ENCODE measurements around the gene SLC13A3.

SLC13A3 gene

DNA sequence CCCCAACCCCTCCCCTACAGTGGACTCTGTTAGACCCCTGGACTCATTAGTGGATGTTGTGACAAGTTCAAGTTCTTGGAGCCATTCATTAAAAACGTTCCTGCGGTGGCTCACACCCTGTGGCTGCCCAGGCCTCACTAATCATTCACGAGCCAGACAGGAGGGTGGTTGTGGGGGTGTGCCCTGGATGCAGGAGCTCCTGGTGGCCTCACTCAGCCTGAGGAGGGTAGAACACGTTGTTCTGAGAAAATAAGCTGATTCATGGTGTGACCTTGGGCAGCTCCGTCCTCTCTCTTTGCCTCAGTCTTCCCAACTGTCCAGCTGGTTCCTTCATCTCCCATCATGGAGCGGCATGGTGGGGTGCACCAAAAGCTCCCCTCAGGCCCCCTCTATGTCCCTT, 16.7 kb downstream of the SLC13A3 start:
- no peak for DNase-seq

DNA sequence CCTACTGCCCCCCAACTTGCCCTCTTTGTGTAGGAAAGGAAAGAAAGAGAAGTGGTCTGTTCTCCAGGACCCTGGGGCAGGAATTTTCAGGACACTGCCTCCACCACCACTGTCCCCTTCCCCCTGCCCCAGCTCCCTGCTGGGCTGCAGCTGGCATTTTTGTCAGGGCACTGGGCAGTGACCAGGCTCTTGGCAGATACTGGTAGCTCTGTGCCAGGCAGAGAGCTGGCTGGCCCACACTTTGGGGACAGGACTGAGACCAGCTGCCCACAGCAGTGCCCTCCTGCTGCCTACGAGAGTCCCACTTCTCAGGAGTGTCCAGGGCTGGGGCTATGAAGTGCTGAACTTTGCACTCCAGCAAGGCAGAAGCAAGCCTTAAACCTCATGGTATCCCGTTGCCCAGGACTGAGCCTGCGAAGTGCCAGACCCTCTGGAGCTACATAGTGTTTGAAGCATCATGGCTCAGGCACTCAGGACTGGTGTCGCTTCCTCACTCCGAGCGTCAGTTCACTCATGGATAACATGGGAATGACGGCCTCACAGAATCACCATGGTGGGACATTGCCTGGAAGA, 19.3 kb downstream of the SLC13A3 start:
- DNase-seq, result no peak

DNA sequence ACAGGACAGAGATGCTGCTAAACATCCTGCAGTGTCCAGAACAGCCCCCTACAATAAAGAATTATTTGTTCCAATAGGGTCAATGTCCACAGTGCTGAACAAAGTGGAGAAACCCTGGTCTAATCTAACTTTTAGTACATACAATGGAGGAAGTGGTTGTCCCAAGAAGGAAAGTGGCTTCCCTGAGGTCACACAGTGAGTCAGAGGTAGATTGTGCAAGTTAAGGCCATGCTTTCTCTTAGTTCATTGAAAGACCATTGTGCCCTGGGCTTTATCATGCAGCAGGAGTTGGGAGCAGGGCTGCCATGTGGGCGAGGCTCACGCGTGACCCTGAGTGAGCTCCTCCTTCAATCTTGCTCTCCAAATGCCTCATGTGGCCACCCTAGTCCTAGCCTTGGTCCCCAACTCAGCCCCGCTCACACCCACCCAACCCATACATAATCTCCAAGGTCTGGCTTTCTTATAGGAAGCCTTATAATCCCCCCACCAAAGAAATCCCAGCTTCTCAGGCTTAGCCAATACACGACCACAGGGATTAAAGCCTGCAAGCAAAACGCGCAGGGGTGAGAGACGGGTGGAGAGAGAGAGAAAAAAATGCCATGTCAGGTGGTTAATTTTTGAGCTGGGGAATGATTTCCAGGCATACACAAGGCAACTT, 19.9 kb downstream of the SLC13A3 start:
- DNase-seq, result no peak

DNA sequence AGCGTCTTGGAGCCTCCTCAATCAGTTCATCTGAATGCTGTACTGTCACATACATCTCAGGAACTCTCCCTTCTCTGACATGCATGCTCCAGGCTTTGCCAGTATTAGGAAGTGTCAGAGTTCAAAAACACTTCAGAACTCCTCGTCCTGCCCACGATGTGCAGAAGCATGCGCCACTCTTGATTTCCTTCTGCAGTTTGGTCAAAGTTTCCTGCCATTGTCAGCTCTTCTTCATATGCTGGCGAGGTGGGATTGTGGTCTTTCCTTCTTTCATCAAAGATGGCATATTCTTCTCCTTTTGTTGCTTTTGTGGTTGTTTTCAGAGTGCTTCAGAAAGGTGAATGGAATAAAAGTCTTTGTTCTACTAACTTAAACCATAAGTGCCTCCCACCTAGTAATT, 21.0 kb downstream of the SLC13A3 start:
- no peak for DNase-seq

DNA sequence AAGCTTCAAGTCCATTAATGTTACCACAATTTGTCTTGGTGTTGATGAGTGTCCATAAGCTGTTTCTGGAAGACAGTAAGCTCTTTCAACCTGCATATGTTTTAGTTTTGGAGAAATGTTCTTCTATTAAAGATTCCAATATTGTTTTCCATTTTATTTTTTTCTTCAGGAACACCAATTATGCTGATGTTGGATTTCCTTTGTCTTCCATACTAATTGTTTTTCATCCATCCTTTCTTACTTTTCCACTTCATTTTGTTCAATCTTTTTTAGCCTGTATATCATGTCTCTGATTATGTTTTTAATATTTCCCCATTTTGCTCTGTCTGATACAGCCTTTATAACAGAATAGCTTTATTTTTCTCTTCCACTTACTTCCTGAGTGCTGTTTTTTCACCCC, 21.9 kb downstream of the SLC13A3 start:
- no peak for DNase-seq

DNA sequence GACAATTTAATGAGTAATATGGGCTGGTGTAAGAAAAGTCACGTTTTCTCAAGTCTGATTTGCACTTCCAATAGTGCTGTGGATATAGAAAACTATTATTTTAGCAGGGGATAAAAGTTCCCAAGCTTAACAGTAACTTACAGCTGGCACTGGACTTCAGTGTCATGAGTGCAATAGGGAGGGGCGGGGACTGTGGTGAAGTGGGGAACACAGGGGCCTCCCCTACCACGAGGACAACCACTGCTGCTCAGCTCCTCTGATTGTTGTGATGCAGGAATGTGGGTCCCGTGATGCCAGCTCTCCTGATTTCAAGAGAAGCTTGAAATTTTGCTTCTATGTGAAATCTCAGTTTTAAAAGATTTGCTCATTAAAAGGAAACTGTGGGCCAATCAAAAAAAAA, 24.0 kb downstream of the SLC13A3 start:
- DNase-seq, result no peak

DNA sequence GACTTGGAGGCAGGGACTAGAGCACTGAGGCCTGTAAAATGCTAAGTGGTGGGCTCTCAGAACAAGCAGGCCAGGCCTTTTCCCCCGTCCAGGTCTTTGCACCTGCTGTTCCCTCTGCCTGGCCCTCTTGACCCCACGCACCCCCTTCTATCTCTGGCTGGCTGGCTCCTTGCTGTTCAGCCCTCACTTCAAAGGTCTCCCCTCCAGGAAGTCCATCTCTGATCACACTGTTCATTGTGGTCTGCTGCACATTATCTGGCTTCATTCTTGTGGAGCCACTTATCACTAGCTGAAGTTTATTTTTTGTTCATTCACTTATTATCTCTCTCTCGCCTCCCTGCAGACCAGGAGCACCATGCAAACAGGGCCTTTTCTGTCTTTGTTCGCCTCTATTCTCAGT, 24.5 kb downstream of the SLC13A3 start:
- DNase-seq, result no peak

DNA sequence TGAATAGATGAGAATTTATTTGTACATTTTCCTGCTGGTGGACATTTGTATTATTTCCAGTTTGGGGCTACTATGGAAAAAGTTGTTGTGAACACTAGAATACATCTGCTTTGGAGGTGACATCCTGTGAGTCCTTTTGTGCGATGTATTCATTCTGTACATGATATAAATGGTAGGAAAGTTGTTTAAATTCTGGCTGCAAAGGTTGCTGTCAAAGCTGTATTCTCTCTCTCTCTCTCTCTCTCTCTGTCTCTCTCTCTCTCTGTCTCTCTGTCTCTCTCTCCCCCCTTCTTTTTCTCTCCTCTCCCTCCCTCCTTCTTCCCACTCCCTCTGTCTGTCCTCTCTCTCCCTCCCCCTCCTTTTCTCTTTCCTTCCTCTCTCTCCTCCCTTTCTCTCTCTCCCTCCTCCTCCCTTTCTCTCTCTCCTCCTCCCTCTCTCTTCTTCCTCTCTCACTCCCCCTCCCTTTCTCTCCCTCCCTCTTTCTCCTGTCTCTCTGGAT, 25.3 kb downstream of the SLC13A3 start:
- no peak for DNase-seq

DNA sequence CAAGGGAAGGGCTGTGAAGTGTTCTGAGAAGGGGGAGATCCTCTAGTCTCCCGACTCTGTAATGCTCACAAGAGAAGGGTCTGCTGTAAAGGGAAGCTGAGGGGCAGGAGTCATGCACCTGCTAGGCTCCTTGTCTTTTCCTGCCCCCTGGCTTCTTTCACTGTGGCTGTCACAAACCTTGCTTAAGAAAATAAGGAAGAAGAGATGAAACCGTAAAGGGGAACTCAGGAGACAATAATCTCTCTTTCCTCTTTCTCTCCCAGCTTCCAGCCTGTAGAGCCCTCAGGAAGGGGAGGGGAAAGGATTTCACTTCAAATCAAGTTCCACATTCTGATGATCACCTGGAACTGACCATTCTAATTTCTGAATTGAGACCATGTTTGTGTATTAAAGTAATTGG, 26.3 kb downstream of the SLC13A3 start:
- DNase-seq, result no peak

DNA sequence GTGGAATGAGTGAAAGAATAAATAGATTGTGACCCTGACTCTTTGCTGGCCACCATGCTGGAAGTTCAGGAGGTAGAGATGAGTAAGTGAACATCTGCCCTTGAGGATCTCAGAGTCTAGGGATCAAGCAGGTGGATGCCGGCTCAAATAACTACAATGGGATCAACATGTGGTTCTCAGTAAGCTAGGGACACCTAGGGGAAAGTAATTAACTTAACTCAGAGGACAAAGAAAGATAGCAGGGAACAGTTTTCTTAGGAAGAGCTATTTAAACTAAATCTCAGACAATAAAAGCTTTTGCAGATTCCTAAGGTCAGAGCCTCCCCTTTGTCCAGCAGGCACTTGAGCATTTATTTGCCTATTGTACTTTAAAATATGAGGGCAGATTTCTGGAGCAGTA, 29.1 kb downstream of the SLC13A3 start:
- DNase-seq, result no peak

DNA sequence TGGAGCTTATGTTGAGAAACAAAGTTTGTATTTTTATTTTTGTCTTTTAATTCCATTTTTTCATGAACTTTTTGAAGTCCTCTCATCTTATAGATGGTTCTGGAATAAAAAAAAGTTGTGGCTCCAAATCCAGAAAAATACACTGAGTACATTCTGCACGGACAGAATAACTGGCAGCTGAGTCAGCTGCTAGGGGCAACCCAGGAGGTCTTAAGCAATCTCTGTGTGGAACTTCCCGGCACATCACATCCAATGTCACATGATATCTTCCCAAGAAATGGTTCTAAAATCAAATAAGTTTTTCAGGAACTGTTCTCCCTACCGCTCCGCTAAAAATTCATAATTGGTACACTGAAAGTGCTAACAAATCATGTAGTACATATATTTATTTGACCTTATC, 29.8 kb downstream of the SLC13A3 start:
- no peak for DNase-seq

DNA sequence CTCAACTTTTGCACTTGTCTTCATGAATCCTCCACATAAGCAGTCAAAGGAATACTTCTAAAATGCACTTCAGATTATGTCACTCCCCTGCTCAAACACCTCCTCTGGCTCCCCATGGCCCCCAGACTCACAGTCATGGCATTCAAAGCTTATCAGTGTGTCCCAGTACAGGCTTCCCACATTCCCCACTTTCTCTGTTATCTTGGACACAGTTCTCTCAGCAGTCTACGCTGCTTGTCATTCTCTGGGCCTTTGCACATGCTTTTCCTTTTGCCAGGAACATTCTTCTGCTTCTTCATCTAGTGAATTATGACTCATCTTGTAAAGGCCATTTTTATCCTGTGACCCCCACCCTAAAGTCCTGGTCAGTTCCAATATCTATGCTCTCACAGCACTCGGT, 31.8 kb downstream of the SLC13A3 start:
- no peak for DNase-seq

DNA sequence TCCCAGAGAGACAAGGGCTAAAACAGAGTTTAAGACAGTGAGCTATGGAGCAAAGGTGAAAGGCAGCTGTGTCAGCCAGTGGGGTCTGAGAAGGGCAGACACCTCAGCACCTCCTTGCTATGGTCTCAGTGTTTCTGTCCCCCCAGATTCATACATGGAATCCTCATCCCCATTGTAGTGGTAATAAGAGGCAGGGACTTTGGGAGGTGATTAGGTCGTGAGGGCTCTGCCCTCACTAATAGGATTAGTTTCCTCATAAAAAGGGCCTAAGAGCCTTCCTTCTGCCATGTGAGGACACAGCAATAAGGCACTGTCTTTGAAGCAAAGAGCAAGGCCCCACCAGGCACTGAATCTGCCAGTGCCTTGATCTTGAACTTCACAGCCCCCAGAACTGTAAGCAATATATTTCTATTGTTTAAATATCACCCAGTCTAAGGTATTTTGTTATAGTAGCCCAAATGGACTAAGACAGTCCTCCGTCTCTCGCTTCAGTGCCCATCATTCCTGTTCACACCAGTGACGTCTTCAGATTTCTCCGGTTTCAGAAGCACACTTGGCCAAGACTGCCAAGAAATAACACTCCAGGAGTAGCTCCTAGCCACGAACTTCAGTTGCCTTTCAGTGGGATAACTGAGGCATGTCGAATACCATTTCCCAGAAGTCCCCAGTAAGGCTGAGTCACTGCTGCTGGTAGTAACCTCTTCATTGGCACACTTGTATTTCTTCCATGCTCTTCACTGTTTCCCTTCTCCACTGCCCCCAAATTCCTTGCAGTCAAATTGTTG, 32.8 kb downstream of the SLC13A3 start:
- DNase-seq, result no peak

DNA sequence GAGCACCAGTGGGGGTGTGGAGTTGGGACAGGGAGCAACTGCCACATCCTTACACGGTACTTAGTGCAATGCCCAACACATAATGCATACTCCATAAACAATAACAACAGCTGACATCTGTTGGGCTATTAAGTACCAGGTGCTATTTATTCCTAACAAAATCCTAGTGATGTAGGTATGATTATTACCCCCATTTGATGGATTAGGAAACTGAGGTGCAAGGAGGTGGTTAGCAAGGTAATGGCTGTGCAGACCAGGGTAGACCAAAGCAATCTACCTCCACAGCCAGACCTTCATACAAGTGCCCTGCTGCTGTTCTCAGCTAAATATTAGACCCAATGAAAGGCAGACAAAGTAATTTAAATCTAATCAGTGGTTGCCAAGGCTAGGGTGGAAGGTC, 36.8 kb downstream of the SLC13A3 start:
- DNase-seq, result no peak

DNA sequence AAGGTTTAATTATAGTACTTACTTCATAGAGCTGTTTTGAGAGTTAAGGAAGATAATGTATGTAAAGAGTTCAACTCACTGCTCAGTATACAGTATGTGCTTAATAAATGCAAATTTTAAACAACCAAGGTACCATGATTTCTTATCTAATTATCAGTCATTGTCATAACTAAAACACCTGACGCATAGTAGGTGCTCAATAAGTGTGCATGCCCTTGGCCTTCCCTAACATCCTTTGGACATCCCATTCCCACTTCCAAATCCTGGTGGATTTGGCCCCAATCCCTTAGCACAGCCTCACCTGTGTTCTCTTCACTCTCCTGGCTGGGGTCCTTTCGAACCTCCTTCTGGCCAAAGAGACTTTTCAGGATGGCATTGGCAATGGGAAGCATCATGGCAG, 41.1 kb downstream of the SLC13A3 start:
- DNase-seq, result no peak

DNA sequence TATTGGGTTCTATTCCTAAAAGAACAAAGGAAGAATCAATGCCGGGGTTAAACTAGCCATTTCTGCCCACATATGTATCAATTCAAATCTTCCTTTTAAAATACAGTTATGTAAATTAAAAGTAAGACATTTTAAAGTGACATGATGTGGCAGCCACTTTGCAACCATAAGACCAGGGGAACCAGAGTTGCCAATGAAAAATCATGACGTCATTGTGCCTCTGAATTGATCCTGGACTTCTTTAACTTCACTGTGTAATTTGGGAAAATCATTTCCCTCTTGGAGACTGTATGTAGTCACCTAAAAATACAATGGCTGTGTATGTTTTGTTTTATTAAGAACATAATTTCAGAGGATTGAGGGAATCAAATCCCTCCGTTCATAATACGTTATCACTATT, 42.2 kb downstream of the SLC13A3 start:
- no peak for DNase-seq

DNA sequence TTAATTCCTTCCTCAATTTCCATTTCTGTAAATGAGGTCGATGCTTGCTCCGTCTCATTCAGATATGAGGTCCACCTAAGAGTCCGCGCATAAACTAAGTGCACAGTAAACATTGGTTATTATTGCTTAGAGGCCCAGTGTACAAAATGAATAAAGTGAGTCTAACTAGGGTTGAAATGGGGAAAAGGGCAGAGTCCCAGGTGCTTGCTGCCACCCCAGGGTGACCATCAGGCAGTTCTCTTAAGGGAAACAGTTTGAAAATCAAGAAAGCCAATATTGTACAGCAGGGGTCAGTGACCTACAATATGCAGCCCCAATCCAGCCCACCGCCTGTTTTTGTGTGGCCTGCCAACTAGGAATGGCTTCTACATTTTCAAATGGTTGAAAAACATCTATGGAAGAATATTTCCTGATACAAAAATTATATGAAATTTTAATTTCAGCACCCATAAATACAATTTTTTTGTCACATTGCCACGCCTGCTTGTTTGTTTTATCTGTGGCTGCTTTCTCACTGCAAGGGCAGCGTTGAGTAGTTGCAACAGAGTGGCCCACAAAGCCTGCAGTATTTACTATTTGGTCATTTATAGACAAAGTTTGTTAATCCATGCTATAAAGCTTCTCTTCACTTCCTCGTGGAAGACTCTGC, 43.3 kb downstream of the SLC13A3 start:
- DNase-seq, result no peak

DNA sequence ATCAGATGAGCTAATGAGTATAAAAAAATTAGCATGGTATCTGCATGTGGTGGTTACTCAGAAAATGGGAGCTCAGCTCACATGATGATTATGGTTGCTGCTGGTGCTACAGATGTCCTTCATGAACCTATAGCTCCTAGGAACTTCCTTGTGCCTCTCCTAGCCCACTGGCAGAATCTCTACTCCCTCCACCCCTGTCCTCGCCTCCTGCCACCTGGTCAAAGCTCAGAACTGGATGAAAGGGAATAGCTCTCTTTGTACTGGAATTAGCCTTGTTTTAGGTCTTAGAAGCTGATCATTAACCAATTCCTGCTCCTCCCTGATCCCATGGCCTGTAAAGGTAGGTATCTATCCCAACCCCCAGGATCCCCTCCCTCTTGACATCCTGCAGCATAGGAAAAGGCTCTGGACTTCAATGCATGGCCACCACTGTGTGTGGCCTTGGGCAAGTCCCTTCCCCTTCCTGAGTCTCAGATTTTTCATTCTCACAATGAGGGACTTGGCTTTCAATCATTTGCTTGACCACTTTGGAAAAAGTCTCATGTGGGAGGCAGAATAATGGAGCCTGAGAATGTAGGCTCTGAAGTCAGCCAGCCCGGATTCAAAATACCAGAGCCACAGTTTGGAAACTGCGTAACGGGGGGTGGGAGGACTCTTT, 43.9 kb downstream of the SLC13A3 start:
- DNase-seq, result no peak

DNA sequence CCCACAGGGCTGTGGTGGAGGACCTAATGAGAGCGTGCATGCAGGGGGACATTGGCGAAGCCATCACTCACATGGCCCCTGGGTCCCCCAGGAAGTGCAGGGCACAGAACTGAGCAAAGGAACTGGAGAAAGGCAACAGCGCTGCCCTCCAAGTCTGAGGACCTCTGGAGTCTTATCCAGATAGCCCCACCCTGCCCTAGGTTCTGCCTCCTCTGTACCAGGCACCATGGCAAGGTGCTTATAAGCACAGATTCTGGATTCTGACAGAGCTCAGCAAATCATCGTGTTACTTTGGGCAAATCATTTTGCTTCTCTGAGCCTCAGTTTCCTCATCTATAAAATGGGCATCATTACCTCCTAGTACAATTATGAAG, 44.5 kb downstream of the SLC13A3 start:
- DNase-seq, result no peak

DNA sequence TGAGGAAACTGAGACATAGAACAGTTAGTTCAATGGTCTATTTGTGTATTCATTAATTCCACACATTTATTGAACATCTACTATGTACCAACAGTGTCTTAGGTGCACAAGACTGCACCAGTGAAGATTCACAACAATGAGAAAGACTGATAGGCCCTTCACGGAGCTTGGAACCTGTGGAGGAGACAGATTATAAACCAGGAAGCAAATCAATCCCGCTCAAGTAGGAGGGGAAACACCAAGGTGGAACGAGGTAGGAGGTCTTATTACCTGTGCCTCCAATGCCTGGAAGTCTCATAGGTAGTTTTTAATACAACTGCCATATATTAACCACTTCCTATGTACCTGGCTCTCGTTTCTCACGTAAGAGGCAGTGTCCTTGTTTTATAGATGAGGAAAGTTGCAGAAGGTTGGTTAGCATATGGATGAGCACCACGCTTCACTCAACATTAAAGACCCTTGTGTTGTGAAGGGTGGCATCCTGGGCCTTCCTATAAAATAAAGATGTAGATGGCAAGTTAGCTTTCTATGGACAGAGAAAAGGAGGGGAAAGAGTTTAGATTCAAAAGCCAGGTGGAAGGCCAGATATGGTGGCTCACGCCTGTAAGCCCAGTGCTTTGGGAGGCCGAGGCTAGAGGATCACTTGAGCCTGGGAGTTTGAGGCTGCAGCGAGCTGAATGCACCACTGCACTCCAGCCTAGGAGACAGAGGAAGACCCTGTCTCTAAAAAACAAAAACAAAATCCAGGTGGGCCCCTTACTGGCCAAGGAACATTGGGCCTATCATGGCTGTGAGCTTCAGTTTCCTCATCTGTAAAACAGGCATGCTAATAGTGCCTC, 45.1 kb downstream of the SLC13A3 start:
- DNase-seq, result no peak

DNA sequence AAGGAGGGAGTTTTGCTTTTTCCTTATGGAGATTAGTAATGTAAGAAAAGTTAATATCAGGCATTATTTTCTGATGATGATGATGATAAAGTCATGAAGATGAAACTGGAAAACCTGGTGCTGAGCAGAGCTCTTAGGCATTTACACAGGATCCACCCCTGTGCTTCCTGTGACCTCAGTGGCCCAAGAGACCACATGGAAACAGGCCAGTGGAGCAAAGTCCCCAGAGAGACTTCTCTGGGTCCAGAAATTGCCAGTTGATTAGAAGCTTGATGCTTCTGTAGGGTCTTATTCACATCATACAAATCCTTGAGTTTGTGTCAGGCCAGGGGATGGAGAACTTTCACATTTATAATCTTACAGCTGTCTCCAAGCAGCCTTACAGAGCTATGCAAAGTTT, 46.1 kb downstream of the SLC13A3 start:
- no peak for DNase-seq

DNA sequence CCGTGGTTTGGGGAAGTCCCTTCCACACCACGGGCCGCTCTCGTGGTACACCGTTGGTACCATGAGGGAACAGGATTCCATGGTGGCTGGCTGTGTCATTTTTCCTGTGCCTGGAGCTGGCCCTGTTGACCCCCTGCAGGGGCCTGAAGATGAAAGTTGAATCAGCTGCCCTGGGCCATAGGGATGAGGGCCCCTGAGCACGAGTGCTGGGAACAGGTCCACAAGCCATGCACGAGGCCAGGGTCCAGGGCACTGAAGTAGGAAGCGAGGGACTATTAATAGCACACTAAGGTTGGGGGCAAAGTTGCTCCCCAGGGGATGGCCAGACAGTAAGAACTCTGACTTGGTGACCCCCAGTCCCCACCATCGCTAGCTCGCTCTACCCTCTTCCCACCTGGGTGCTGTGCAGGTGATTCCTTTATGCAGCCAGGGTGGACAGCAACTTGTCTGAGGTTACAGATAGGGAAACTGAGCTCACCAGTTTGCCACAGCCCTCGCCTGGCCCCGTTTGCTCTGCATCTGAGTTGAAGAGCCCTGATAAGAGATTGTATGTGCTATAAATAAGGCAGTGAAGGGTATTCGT, 46.6 kb downstream of the SLC13A3 start:
- DNase-seq, result no peak

All from stimulated activated CD4-positive, alpha-beta T cell treated with anti-CD3 and anti-CD28 coated beads, Interleukin-15, amount 100 ng/mL, for 24 hours (primary cell).